AG04450 (cell line): ENCODE data around the gene TRIM14. TPM values are rescaled to one million over a fixed set of nuclear protein-coding genes. Genes with fewer than 3 reads are reported as not detected.
"Not testable (repeated sequence)": the region's sequence is repeated elsewhere in the genome, so short reads cannot be mapped to it uniquely, and the experiment has no call there.

Experiments
- CTCF ChIA-PET: fragments of 300-600, 350-600 bp; formaldehyde crosslinking; extraction: SDS; loops from one replicate; lab custom pipeline; 2022; ENCODE audit warnings: antibody characterized with exemption, inconsistent platforms; lab: Charles Lee
- POLR2A ChIA-PET: fragments of 350-600 bp; formaldehyde crosslinking; extraction: SDS; loops from one replicate; lab custom pipeline; 2021; ENCODE audit warnings: antibody characterized with exemption, inconsistent platforms; lab: Yijun Ruan, JAX
- DNase-seq: peaks from one replicate; pipeline ENCODE4 v3.0.0-alpha.2; 2011; ENCODE audit warnings: low read depth, low spot score
- H3K27ac ChIP-seq: one replicate; pipeline ENCODE4 v1.5.1; 2012; ENCODE audit warnings: low read depth, low read length, control low read depth
- H3K27me3 ChIP-seq: one replicate; pipeline ENCODE4 v1.6.0; 2012; ENCODE audit warnings: low read length; ENCODE audit not compliant: control insufficient read depth, insufficient read depth
- H3K4me3 ChIP-seq: 2 replicates; pipeline ENCODE4 v1.5.1; 2011; ENCODE audit warnings: mild to moderate bottlenecking, low read depth, low read length, control low read depth
- H3K9me3 ChIP-seq: 2 replicates; pipeline ENCODE4 v1.5.1; 2012; ENCODE audit warnings: low read length; ENCODE audit not compliant: control insufficient read depth, insufficient read depth
- polyA plus RNA-seq: library from polyadenylated mRNA; depleted of rRNA; stranded (reverse); fragments of >200 nt; gene quantifications from 2 replicates; pipeline ENCODE4 v1.2.3, GENCODE V29; 2011
- TF ChIP-seq, protein P1 (sequence below): IDR thresholded peaks from 2 replicates; pipeline ENCODE4 v1.5.1; 2011; ENCODE audit warnings: low read depth, low read length, control low read depth, inconsistent platforms

The TRIM14 gene
- polyA plus RNA-seq, 1 experiment: 8.3 TPM

GRCh38 chr9:98081477-98082219 is 37.4 kb downstream of the TRIM14 start:
- Histone ChIP-seq H3K27ac (peak overlapping the region; percentile 65), H3K4me3 (no peak overlapping the region), H3K27me3 (no peaks in the 10 kb centered on the region), H3K9me3 (no peaks in the 10 kb centered on the region)
- CTCF ChIA-PET: interaction anchor here (1.4 kb wide), 2 partner anchors 8 to 157 kb away, joined by 4 to 6 read pairs; no protein-coding TSS in a partner anchor
- TF ChIP-seq, protein P1, sequence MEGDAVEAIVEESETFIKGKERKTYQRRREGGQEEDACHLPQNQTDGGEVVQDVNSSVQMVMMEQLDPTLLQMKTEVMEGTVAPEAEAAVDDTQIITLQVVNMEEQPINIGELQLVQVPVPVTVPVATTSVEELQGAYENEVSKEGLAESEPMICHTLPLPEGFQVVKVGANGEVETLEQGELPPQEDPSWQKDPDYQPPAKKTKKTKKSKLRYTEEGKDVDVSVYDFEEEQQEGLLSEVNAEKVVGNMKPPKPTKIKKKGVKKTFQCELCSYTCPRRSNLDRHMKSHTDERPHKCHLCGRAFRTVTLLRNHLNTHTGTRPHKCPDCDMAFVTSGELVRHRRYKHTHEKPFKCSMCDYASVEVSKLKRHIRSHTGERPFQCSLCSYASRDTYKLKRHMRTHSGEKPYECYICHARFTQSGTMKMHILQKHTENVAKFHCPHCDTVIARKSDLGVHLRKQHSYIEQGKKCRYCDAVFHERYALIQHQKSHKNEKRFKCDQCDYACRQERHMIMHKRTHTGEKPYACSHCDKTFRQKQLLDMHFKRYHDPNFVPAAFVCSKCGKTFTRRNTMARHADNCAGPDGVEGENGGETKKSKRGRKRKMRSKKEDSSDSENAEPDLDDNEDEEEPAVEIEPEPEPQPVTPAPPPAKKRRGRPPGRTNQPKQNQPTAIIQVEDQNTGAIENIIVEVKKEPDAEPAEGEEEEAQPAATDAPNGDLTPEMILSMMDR: no peak
- POLR2A ChIA-PET: interaction anchor here (1.9 kb wide), 1 partner anchor 25 kb away, joined by 6 read pairs; the partner anchor contains the start of gene NANS
- DNase-seq: no peak

- H3K9me3 ChIP-seq: no peaks in the 10 kb centered on the region
- CTCF ChIA-PET: interaction anchor here (0.9 to 1.4 kb wide), 2 partner anchors 157 to 158 kb away, joined by 3 to 4 read pairs; partner anchors contain the start of gene TRMO
- peak overlapping the region; percentile 52 for H3K27ac ChIP-seq
- no peaks in the 10 kb centered on the region for H3K27me3 ChIP-seq
- H3K4me3 ChIP-seq: no peak overlapping the region
- TF ChIP-seq, protein P1: no peak
- DNase-seq: no peak
- POLR2A ChIA-PET: interaction anchor here (1.9 kb wide), 1 partner anchor 24 kb away, joined by 6 read pairs; the partner anchor contains the start of gene NANS
Observed at GRCh38 chr9:98080780-98081179, 38.2 kb downstream of the TRIM14 start.

DNA sequence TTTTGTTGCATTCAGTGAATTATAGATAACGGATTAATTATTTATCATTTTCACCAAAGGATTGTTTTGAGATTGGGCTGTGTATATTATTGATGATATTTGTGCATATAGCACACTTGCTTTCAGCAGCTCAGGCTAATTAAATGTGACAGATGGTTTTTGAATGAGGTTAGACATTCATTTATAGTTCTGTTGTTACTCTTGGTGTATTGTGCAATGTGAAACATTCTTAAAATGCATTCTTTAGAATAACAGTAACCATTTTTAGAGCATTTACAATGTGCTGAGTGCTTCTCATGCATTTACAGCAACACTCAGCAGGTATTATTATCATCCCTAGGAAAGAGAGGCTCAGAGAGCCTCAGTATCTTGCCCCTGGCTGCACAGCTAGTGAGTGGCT is 38.7 kb downstream of the TRIM14 start:
- ChIA-PET CTCF (interaction anchor here (0.9 to 1.4 kb wide), 3 partner anchors 156 to 183 kb away, joined by 3 to 5 read pairs (median 4); partner anchors contain the start of gene TRMO), POLR2A (interaction anchor here (1.9 kb wide), 1 partner anchor 24 kb away, joined by 6 read pairs; the partner anchor contains the start of gene NANS)
- H3K27ac ChIP-seq: peak overlapping the region; percentile 52
- TF ChIP-seq, protein P1: no peak
- no peaks in the 10 kb centered on the region for H3K27me3 ChIP-seq
- H3K4me3 ChIP-seq: no peak overlapping the region
- DNase-seq: no peak
- no peaks in the 10 kb centered on the region for H3K9me3 ChIP-seq

DNA sequence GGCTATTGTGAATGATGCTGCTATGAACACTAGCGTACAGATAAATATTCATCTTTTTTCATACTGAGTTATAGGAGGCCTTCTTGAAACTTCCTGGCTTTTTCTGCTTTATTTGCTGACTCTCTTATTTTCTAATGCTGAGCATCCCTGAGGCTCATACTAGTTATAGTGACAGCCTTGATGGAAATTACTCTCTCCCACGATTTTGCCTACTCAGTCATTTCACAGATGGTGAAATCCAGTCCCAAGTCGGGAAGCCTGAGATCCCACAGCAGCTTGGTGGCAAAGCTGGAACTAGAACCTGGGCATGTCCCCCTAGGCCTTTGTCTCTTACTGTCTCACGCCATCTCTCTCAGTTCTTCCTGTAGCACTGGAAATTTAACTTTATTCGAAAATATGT is 40.1 kb downstream of the TRIM14 start:
- H3K27ac ChIP-seq: no peak overlapping the region
- no peak for DNase-seq
- no peak overlapping the region for H3K4me3 ChIP-seq
- TF ChIP-seq, protein P1: no peak
- POLR2A ChIA-PET: no interaction called here
- no peaks in the 10 kb centered on the region for H3K27me3 ChIP-seq
- CTCF ChIA-PET: no interaction called here
- no peaks in the 10 kb centered on the region for H3K9me3 ChIP-seq

GRCh38 chr9:98076514-98076890 is 42.5 kb downstream of the TRIM14 start:
- POLR2A ChIA-PET, H3K4me3 ChIP-seq, DNase-seq, H3K9me3 ChIP-seq, H3K27me3 ChIP-seq, H3K27ac ChIP-seq: not testable (repeated sequence)
- CTCF ChIA-PET: interaction anchor here (1.0 kb wide), 2 partner anchors 154 to 188 kb away, joined by 3 read pairs; partner anchors contain the start of gene TRMO
